Measurements from ENCODE around the gene PPARD. TPM values are rescaled to one million over a fixed set of nuclear protein-coding genes. Genes with fewer than 3 reads are reported as not detected.

PPARD gene
- polyA plus RNA-seq, 3 donors = 1.2 to 22.0 (median 2.4) TPM

DNA sequence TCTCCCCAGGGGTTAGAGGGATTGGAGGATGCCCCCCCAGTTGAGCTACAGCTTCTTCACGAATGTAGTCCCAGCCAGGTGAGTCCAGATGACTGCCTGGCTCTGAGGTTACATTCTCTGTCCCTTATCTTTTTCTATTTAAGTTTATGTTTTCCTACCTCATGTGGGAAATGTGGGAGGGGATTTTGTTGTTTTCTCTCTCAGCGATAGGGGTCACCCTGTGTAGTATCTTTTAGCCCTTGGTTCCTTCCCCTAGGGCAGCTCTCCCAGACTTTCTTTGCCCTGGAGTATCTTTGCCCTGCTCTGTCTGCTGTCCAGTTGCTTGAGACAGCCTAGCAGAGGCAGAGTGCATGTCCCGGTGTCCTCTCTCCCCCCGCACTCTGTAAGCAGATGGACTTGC is 115.5 kb downstream of the PPARD start:
- intact Hi-C loops (cut with micrococcal nuclease) = no loop called here
- peaks cover 10 to 46% of the 10 kb centered on the region in 2 donors for H3K36me3 ChIP-seq (replicated peaks in 1 of 2; ENCODE audit: control insufficient read depth in 1 of 2, insufficient read depth in 2 of 2, low read length in 2 of 2)
- peaks cover 21% of the 10 kb centered on the region for H3K4me1 Mint-ChIP-seq

DNA sequence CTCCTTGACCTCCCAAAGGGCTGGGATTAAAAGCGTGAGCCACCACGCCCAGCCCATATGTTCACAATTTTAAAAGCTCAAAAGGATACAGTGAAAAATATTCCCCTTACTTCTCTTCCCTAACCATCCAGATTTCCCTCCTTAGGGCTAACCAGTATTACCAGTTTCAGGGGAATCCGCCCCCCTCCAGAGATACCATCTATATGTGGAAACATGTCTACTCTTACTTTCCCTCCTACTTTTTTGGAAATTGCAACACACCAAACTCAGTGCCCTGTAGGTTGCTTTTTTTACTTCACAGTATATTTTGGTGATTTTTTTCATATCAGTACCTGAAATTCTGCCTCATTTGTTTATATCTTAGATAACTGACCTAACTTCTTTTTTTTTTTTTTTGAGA is 118.9 kb downstream of the PPARD start:
- Histone ChIP-seq H2AFZ (ENCODE audit: insufficient read depth, low read depth, low read length, poor library complexity, severe bottlenecking) (no peak overlapping the region), H3K27ac (ENCODE audit: low read depth in 1 of 2, low read length in 2 of 2) (no peak overlapping the region), H3K79me2 (ENCODE audit: insufficient read depth, low read length) (no peaks in the 10 kb centered on the region), H3K9ac (ENCODE audit: insufficient read depth, low read length, poor library complexity, severe bottlenecking) (no peak overlapping the region), H3K27me3 (ENCODE audit: control insufficient read depth in 2 of 2, insufficient read depth in 2 of 2, low read length in 2 of 2) (no peaks in the 10 kb centered on the region), H3K4me3 (replicated peaks in 1 of 3; ENCODE audit: low read depth in 2 of 3, low read length in 3 of 3) (no peak overlapping the region), H4K20me1 (ENCODE audit: insufficient read depth, low read length) (no peaks in the 10 kb centered on the region), H3K4me1 (ENCODE audit: control insufficient read depth in 1 of 2, insufficient read depth in 2 of 2, low read length in 2 of 2) (no peaks in the 10 kb centered on the region), H3K36me3 (replicated peaks in 1 of 2; ENCODE audit: control insufficient read depth in 1 of 2, insufficient read depth in 2 of 2, low read length in 2 of 2) (peaks cover 10 to 50% of the 10 kb centered on the region in 2 donors), H3K4me2 (replicated peaks; ENCODE audit: extremely low read depth, low read length, poor library complexity, severe bottlenecking) (no peak overlapping the region), H3K9me3 (replicated peaks in 1 of 2; ENCODE audit: control insufficient read depth in 1 of 2, insufficient read depth in 1 of 2, low read length in 2 of 2) (no peaks in the 10 kb centered on the region)
- intact Hi-C loops (cut with micrococcal nuclease) = no loop called here
- 100% methylated on average over 2 of the region's 3 CpGs for WGBS (ENCODE audit: insufficient coverage)
- Mint-ChIP-seq H3K36me3 (peaks cover 45 to 63% of the 10 kb centered on the region in 2 donors), H3K27ac (peak overlapping the region in 1 of 7 donors; percentile 7), H3K27me3 (ENCODE audit: low read depth in 3 of 3) (peaks cover 0 to 3% (median 2%) of the 10 kb centered on the region in 3 donors), H3K9me3 (no peaks in the 10 kb centered on the region), H3K4me3 (no peak overlapping the region), H3K4me1 (peaks cover under 1% of the 10 kb centered on the region)
- TF ChIP-seq, protein P1, sequence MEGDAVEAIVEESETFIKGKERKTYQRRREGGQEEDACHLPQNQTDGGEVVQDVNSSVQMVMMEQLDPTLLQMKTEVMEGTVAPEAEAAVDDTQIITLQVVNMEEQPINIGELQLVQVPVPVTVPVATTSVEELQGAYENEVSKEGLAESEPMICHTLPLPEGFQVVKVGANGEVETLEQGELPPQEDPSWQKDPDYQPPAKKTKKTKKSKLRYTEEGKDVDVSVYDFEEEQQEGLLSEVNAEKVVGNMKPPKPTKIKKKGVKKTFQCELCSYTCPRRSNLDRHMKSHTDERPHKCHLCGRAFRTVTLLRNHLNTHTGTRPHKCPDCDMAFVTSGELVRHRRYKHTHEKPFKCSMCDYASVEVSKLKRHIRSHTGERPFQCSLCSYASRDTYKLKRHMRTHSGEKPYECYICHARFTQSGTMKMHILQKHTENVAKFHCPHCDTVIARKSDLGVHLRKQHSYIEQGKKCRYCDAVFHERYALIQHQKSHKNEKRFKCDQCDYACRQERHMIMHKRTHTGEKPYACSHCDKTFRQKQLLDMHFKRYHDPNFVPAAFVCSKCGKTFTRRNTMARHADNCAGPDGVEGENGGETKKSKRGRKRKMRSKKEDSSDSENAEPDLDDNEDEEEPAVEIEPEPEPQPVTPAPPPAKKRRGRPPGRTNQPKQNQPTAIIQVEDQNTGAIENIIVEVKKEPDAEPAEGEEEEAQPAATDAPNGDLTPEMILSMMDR (IDR thresholded peaks at IDR 0.05) = no peak
- DNase-seq = no peak

More for the DNA sequence above, 115.5 kb downstream of the PPARD start:
- Histone ChIP-seq H3K27ac (ENCODE audit: low read depth in 1 of 2, low read length in 2 of 2) (no peak overlapping the region), H3K4me3 (replicated peaks in 1 of 3; ENCODE audit: low read depth in 2 of 3, low read length in 3 of 3) (no peak overlapping the region), H4K20me1 (ENCODE audit: insufficient read depth, low read length) (no peaks in the 10 kb centered on the region), H3K27me3 (ENCODE audit: control insufficient read depth in 2 of 2, insufficient read depth in 2 of 2, low read length in 2 of 2) (no peaks in the 10 kb centered on the region), H3K9me3 (replicated peaks in 1 of 2; ENCODE audit: control insufficient read depth in 1 of 2, insufficient read depth in 1 of 2, low read length in 2 of 2) (no peaks in the 10 kb centered on the region), H3K4me2 (replicated peaks; ENCODE audit: extremely low read depth, low read length, poor library complexity, severe bottlenecking) (no peak overlapping the region), H3K4me1 (ENCODE audit: control insufficient read depth in 1 of 2, insufficient read depth in 2 of 2, low read length in 2 of 2) (peaks cover 19 to 20% of the 10 kb centered on the region in 2 donors), H3K9ac (ENCODE audit: insufficient read depth, low read length, poor library complexity, severe bottlenecking) (no peak overlapping the region), H3K79me2 (ENCODE audit: insufficient read depth, low read length) (peaks cover under 1% of the 10 kb centered on the region), H2AFZ (ENCODE audit: insufficient read depth, low read depth, low read length, poor library complexity, severe bottlenecking) (no peak overlapping the region)
- Mint-ChIP-seq H3K4me3 (no peak overlapping the region), H3K27ac (peak overlapping the region in 2 of 7 donors; percentile 43 to 50), H3K27me3 (ENCODE audit: low read depth in 3 of 3) (peaks cover 3% of the 10 kb centered on the region in 3 donors), H3K36me3 (peaks cover 47 to 58% of the 10 kb centered on the region in 2 donors), H3K9me3 (no peaks in the 10 kb centered on the region)
- WGBS (ENCODE audit: insufficient coverage) = 98% methylated on average over 2 of the region's 4 CpGs
- TF ChIP-seq, protein P1 (IDR thresholded peaks at IDR 0.05) = no peak
- no peak for DNase-seq
